Breast epithelium (tissue), 4 donors: ENCODE data around the gene RBBP8. TPM values are rescaled to one million over a fixed set of nuclear protein-coding genes. Genes with fewer than 3 reads are reported as not detected.

ENCODE experiments used
- DNase-seq, 2 donors: peaks; one replicate each; pipeline ENCODE4 v3.0.0-alpha.2; 2019; ENCODE audit warnings: low spot score in 2 of 2
- H3K27ac ChIP-seq, 2 donors: fragments of 200-600 bp; sonication (generic) in 1 of 2; one replicate each; pipeline ENCODE4 v1.5.1; 2016 to 2019; ENCODE audit warnings: mild to moderate bottlenecking in 1 of 2
- H3K27me3 ChIP-seq, 2 donors: fragments of 200-600 bp; sonication (generic) in 1 of 2; one replicate each; pipeline versions ENCODE4 v1.5.1 to v1.6.0; 2017 to 2019; ENCODE audit warnings: control low read depth in 1 of 2, mild to moderate bottlenecking in 1 of 2
- H3K36me3 ChIP-seq: fragments of 200-600 bp; one replicate; pipeline ENCODE4 v1.5.1; 2019
- H3K4me1 ChIP-seq, 2 donors: fragments of 200-600 bp; sonication (generic); one replicate each; pipeline ENCODE4 v1.5.1; 2016 to 2019; ENCODE audit warnings: control low read depth in 1 of 2
- H3K4me3 ChIP-seq, 3 donors: fragments of 200-600 bp; sonication (generic); 1 replicate in 2 of 3; 2 replicates in 1 of 3; pipeline ENCODE4 v1.5.1; 2016 to 2019; ENCODE audit warnings: mild to moderate bottlenecking in 3 of 3, moderate library complexity in 2 of 3
- H3K9me3 ChIP-seq, 2 donors: fragments of 200-600 bp; sonication (generic) in 1 of 2; one replicate each; pipeline ENCODE4 v1.5.1; 2016 to 2019; ENCODE audit warnings: control low read depth in 1 of 2
- POLR2A ChIP-seq: fragments of 450-650 bp; IDR thresholded peaks from one replicate; pipeline ENCODE4 v1.6.1; 2016; ENCODE audit warnings: antibody characterized with exemption, mild to moderate bottlenecking, moderate library complexity
- POLR2AphosphoS5 ChIP-seq, 3 donors: sonication (generic); formaldehyde crosslinking; IDR thresholded peaks; one replicate each; pipeline ENCODE4 v1.6.1; 2017; ENCODE audit warnings: antibody characterized with exemption in 3 of 3
- intact Hi-C: fragments of 100-400 bp; cut with DNase I; formaldehyde crosslinking; loops from one replicate; pipeline ENCODE4 v1.15.1; 2023; ENCODE audit warnings: low total_unique reads
- total RNA-seq, 3 donors: library from RNA; depleted of rRNA; stranded (reverse); fragments of >200 nt; gene quantifications; one replicate each; pipeline ENCODE4 v1.1.0, GENCODE V29; 2016
- TF ChIP-seq, protein P1 (sequence below), 3 donors: fragments of 450-650 bp; IDR thresholded peaks; one replicate each; pipeline ENCODE4 v1.5.1; 2016 to 2017; ENCODE audit warnings: antibody characterized with exemption in 3 of 3, mild to moderate bottlenecking in 3 of 3, moderate library complexity in 3 of 3

RBBP8 gene
- total RNA-seq, 3 donors from 2014 or later, result 19.4 to 117 (median 76.4) TPM

GRCh38 chr18:23054553-23054952 lies 121.4 kb downstream of the RBBP8 start:
- TF ChIP-seq POLR2AphosphoS5 (IDR thresholded peaks at IDR 0.05) (no peak), POLR2A (no peak)
- TF ChIP-seq, protein P1, sequence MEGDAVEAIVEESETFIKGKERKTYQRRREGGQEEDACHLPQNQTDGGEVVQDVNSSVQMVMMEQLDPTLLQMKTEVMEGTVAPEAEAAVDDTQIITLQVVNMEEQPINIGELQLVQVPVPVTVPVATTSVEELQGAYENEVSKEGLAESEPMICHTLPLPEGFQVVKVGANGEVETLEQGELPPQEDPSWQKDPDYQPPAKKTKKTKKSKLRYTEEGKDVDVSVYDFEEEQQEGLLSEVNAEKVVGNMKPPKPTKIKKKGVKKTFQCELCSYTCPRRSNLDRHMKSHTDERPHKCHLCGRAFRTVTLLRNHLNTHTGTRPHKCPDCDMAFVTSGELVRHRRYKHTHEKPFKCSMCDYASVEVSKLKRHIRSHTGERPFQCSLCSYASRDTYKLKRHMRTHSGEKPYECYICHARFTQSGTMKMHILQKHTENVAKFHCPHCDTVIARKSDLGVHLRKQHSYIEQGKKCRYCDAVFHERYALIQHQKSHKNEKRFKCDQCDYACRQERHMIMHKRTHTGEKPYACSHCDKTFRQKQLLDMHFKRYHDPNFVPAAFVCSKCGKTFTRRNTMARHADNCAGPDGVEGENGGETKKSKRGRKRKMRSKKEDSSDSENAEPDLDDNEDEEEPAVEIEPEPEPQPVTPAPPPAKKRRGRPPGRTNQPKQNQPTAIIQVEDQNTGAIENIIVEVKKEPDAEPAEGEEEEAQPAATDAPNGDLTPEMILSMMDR (IDR thresholded peaks at IDR 0.05), result no peak
- no peaks in the 10 kb centered on the region for H3K36me3 ChIP-seq
- intact Hi-C loops, result no loop called here
- peak overlapping the region; percentile 66 to 76 for H3K27ac ChIP-seq
- no peaks in the 10 kb centered on the region for H3K9me3 ChIP-seq
- no peak overlapping the region for H3K4me3 ChIP-seq
- H3K4me1 ChIP-seq, result no peaks in the 10 kb centered on the region
- H3K27me3 ChIP-seq, result no peaks in the 10 kb centered on the region
- DNase-seq, result no peak

DNA sequence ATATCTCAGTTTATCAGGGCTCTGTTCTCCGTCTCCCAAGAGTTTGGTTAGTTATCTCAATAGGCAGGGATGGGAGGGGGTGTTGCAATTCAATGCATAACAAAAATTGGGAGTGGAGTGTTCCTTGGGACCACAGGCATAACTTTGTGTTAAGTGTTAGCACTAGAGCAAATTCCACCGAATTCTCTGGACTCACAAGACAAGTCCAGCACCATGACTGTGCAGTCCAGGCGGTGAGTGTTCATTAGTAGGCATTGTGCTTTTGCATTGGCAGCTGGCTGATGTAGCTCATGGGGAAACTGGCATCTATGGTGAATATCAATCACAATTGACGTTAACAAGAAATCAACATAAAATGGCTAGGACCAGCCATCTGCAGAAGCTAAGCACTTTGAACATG lies 123.2 kb downstream of the RBBP8 start:
- H3K27me3 ChIP-seq, result no peaks in the 10 kb centered on the region
- no peak overlapping the region for H3K4me3 ChIP-seq
- no peak overlapping the region for H3K27ac ChIP-seq
- intact Hi-C loops, result no loop called here
- H3K4me1 ChIP-seq, result no peaks in the 10 kb centered on the region
- no peaks in the 10 kb centered on the region for H3K9me3 ChIP-seq
- no peaks in the 10 kb centered on the region for H3K36me3 ChIP-seq
- DNase-seq, result no peak
- TF ChIP-seq POLR2AphosphoS5 (IDR thresholded peaks at IDR 0.05), result no peak
- TF ChIP-seq, protein P1 (IDR thresholded peaks at IDR 0.05), result no peak
- TF ChIP-seq POLR2A, result no peak

DNA sequence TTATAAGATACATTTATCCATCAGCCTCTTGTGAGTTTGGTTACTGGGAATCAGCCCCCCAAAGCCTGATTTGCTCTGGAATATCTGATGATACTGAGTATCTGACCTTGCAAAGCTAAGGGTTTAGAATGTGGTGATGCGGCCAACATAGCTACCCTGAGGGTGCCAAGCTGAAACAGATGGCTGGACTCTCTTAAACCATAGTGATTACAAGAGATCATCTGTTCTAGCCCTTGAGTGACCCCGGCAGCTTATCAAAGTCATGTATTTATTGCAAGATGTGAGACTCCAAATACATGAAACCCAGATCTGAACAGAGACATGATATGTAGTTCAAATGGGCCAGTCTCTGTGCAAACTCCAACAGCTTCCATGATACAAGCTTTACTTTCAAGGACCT lies 124.0 kb downstream of the RBBP8 start:
- no peak for DNase-seq
- intact Hi-C loops, result no loop called here
- no peaks in the 10 kb centered on the region for H3K4me1 ChIP-seq
- TF ChIP-seq POLR2AphosphoS5 (IDR thresholded peaks at IDR 0.05) (no peak), POLR2A (no peak)
- TF ChIP-seq, protein P1 (IDR thresholded peaks at IDR 0.05), result no peak
- no peaks in the 10 kb centered on the region for H3K36me3 ChIP-seq
- no peaks in the 10 kb centered on the region for H3K9me3 ChIP-seq
- H3K27me3 ChIP-seq, result no peaks in the 10 kb centered on the region
- no peak overlapping the region for H3K27ac ChIP-seq
- no peak overlapping the region for H3K4me3 ChIP-seq

DNA sequence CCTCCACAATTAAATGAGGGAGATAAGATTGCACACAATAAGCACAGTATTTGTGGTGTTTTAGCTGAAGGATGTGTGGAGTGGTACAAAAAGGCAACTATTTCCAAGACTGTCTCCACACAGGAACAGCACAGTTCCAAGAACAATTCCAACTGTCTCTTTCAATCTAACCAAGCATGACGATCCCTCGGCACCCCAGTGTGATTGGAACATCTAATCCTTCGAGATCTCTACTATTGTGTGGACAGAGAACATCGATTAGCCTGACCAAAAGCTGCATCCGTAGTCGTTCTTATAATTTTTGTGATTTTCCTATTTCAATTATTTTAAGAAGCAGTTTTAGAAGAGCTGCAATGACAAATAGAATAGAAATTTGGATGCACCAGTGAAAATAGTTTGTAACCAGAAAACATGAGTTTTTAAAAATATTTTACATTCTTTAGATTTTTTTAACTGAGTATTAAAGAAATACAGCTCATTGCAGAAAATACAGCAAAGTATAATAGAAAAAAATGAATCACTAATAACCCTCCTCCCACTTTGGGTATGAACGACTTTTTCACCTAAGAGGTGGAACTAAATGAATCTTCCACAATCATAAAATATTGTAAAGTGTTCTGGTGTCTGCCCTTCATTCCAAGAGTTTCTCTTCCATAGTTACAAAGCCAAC lies 125.8 kb downstream of the RBBP8 start:
- Histone ChIP-seq H3K4me1 (no peaks in the 10 kb centered on the region), H3K4me3 (no peak overlapping the region), H3K9me3 (no peaks in the 10 kb centered on the region), H3K27ac (no peak overlapping the region), H3K27me3 (no peaks in the 10 kb centered on the region), H3K36me3 (no peaks in the 10 kb centered on the region)
- intact Hi-C loops, result no loop called here
- no peak for DNase-seq
- no peak for TF ChIP-seq POLR2AphosphoS5 (IDR thresholded peaks at IDR 0.05)
- TF ChIP-seq POLR2A, result no peak
- TF ChIP-seq, protein P1 (IDR thresholded peaks at IDR 0.05), result no peak

DNA sequence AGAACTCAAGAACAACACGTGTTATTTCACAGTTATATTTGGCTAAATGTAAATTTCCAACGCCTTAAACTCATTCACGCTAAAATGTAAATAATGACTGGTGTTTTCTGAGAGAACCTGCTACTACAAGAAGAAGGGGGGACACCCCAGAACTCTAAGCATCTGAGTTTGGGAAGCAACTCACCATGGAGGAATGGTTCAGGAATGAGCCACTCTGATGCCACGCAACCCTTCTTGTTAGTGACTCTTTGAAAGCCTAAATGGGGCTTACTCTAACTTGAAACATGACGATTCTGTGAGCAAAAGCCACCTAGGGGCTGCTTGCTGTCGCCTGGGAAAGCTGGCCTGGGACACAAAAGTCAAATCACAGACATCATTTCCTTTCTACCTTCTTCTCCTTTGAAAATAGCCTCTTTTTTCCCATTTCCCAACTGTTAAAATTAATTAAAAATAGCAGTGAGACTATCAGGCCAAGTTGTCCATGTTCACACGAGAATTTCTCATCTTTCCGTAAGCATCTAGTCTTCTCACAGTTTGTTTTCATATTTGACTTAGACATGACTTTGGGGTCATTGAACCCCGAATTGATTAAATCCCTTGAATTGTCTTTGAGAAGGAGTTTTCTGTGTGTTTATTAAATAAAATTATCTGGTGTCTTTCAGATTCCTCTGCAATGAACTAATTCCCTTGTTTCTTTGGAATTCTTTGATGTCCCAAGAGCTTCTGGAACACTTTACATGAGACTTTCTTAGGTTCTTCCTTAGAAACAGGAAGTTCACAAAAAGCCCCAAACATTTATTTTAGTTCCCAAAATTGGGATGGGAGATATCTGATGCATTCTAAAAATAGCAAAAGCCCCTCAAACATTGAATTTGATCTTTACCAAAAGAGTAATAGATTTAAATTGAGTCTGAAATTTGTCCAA lies 126.7 kb downstream of the RBBP8 start:
- DNase-seq, result no peak
- no peak overlapping the region for H3K27ac ChIP-seq
- no peak overlapping the region for H3K4me3 ChIP-seq
- H3K4me1 ChIP-seq, result no peaks in the 10 kb centered on the region
- H3K9me3 ChIP-seq, result no peaks in the 10 kb centered on the region
- TF ChIP-seq, protein P1 (IDR thresholded peaks at IDR 0.05), result no peak
- TF ChIP-seq POLR2AphosphoS5 (IDR thresholded peaks at IDR 0.05) (no peak), POLR2A (no peak)
- H3K36me3 ChIP-seq, result no peaks in the 10 kb centered on the region
- no peaks in the 10 kb centered on the region for H3K27me3 ChIP-seq
- intact Hi-C loops, result no loop called here
